Omental fat pad (tissue), 4 donors: Measurements from ENCODE around the gene NR0B1. TPM values are rescaled to one million over a fixed set of nuclear protein-coding genes. Genes with fewer than 3 reads are reported as not detected.

Experiments used
- ATAC-seq: fragments of 150-250 bp; one replicate; pipeline ENCODE4 v1.9.1; 2016; ENCODE audit warnings: mild to moderate bottlenecking, moderate library complexity; ENCODE audit not compliant: low FRiP score
- DNase-seq: peaks from one replicate; pipeline ENCODE4 v3.0.0-alpha.2; 2019; ENCODE audit warnings: low spot score
- total RNA-seq, 4 donors: library from RNA; depleted of rRNA; stranded (reverse); fragments of >200 nt; gene quantifications; one replicate each; pipeline ENCODE4 v1.1.0, GENCODE V29; 2016
- TF ChIP-seq, protein P1 (sequence below), 3 donors: fragments of 450-650 bp; IDR thresholded peaks; one replicate each; pipeline ENCODE4 v1.5.1; 2016 to 2017; ENCODE audit warnings: antibody characterized with exemption in 3 of 3, mild to moderate bottlenecking in 3 of 3, moderate library complexity in 2 of 3

Gene NR0B1
- total RNA-seq, 4 donors from 2014 or later, result 0.28 TPM; not detected in 3

DNA sequence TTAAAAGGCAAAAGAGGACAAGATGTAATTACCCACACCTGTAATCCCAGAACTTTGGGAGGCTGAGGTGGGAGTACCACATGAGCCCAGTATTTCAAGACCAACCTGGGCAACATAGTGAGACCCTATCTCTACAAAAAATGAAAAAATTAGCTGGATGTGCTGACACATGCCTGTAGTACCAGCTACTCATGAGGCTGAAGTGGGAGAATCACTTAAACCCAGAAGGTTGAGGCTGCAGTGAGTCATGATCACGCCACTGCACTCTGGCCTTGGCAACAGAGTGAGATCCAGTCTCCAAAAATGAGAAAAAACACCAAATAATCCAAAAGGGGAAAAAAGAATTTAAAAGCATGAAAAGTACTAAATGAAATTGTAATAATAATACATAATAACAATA lies 30.8 kb downstream of the NR0B1 start:
- ATAC-seq (no peak), DNase-seq (no peak)
- TF ChIP-seq, protein P1, sequence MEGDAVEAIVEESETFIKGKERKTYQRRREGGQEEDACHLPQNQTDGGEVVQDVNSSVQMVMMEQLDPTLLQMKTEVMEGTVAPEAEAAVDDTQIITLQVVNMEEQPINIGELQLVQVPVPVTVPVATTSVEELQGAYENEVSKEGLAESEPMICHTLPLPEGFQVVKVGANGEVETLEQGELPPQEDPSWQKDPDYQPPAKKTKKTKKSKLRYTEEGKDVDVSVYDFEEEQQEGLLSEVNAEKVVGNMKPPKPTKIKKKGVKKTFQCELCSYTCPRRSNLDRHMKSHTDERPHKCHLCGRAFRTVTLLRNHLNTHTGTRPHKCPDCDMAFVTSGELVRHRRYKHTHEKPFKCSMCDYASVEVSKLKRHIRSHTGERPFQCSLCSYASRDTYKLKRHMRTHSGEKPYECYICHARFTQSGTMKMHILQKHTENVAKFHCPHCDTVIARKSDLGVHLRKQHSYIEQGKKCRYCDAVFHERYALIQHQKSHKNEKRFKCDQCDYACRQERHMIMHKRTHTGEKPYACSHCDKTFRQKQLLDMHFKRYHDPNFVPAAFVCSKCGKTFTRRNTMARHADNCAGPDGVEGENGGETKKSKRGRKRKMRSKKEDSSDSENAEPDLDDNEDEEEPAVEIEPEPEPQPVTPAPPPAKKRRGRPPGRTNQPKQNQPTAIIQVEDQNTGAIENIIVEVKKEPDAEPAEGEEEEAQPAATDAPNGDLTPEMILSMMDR (IDR thresholded peaks at IDR 0.05), result no peak

DNA sequence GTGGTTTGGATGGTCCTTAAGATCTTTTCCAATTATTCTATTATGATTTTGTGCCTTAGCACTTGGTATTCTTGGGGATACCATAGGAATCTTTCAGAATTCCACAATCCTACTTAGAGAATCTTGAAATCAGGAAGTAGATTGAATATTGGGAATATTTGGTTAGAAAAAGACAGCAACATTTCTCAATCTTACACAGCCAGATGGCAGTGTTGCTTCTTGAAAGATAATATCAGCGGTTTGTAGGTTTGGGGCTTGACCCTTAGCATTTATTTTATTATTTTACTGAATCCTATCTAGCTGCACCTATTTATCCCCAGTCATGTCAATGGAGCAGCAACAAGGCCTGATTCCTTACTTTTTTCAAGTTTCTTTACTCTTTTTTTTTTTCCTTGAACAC lies 33.7 kb downstream of the NR0B1 start:
- TF ChIP-seq, protein P1 (IDR thresholded peaks at IDR 0.05), result no peak
- DNase-seq, result no peak
- ATAC-seq, result no peak

DNA sequence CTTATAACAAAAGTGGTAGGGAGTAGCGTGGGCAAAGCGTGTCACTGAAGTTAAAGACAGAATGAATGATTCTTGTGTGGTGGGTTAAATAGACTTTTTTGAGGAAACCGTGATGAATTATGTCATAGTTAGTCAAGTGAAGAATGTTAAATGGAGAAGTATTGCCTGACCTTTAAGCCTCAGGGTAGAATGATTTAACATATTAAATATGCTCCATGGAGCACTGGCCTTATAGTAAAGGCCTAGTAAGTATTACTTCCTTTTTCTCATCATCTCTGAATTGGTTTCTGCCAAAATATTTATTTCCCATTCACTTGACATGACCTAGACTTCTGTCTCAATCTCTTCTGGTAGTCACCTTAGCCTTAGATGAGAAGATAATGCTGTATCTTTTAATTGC lies 38.6 kb downstream of the NR0B1 start:
- TF ChIP-seq, protein P1 (IDR thresholded peaks at IDR 0.05), result no peak
- ATAC-seq (no peak), DNase-seq (no peak)

DNA sequence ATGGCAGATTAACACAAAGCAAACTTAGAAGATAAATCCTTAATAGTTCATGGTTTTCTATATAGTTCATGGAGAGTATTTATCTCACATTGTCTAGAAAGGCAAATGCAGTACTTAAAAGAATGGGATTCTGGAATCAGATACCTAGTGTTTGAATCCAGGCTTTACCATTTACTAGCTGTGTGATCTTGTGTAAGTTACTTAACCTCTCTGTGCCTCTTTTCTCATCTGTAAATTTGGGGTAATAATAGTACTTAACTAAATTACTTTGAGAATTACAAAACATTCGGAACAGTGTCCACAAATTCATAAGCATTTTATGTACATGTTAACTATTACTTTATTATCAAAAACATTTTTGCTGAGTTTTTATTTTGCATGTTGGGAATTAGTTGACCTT lies 46.4 kb downstream of the NR0B1 start:
- no peak for DNase-seq
- TF ChIP-seq, protein P1 (IDR thresholded peaks at IDR 0.05), result no peak
- no peak for ATAC-seq

DNA sequence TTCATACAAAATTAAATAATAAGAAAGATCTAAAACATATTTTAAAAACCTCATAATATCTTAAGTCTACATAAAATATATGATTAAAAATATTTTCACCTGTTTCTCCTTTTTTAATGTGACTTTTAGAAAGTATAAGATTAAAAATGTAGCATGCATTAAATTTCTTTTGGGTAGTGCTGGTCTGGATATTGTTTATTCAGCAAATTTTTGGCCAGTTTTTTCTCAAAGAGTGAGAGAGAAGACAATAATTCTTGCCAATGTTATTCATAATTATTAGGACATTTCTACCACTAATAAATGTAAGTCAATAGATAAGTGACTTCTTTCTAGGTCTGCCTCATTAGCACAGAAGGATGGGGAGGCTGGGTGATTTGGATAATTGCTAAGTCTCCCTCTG lies 48.2 kb downstream of the NR0B1 start:
- TF ChIP-seq, protein P1 (IDR thresholded peaks at IDR 0.05), result no peak
- ATAC-seq (no peak), DNase-seq (no peak)

DNA sequence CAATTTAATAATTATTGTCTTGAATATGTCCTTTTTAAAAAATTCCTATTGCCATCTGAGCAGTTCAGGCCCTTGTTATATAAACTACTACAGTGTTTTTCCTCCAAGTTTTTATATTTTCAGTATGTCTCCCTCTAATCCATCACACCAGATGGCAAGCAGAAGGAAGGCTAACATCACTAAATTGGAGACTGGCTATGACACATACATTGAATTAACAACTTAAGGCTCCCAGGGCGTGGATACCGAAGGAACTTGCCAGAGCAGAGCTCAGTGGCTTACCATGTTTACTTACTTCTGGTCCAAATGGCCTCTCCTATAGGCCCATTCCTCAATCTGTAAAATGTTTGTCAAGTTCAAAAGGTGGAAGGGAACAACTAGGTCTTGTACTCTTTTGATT lies 49.3 kb downstream of the NR0B1 start:
- TF ChIP-seq, protein P1 (IDR thresholded peaks at IDR 0.05), result no peak
- DNase-seq, result no peak
- ATAC-seq, result no peak

Other genes starting within 250 kb of the NR0B1 start
- not detected for gene MAGEB2, start 93.8 kb downstream of the NR0B1 start, total RNA-seq
- not detected for gene MAGEB3, start 78.7 kb downstream of the NR0B1 start, total RNA-seq
- gene MAGEB4, start 67.4 kb downstream of the NR0B1 start, total RNA-seq, result not detected
- not detected for gene MAGEB1, start 62.2 kb downstream of the NR0B1 start, total RNA-seq